Astrocyte (in vitro differentiated cells and primary cell): Measurements from ENCODE around the gene FLCN.

ENCODE experiments used
- EZH2 ChIP-seq: IDR thresholded peaks from 2 replicates; pipeline ENCODE4 v1.6.1; 2012; ENCODE audit warnings: mild to moderate bottlenecking, low read length, inconsistent platforms; ENCODE audit not compliant: insufficient read depth
- TF ChIP-seq, protein P1 (sequence below): IDR thresholded peaks from 2 replicates; pipeline ENCODE4 v1.5.1; 2011; ENCODE audit warnings: low read depth, mild to moderate bottlenecking, inconsistent platforms, low read length, moderate library complexity; ENCODE audit not compliant: insufficient read depth

- TF ChIP-seq, protein P1, sequence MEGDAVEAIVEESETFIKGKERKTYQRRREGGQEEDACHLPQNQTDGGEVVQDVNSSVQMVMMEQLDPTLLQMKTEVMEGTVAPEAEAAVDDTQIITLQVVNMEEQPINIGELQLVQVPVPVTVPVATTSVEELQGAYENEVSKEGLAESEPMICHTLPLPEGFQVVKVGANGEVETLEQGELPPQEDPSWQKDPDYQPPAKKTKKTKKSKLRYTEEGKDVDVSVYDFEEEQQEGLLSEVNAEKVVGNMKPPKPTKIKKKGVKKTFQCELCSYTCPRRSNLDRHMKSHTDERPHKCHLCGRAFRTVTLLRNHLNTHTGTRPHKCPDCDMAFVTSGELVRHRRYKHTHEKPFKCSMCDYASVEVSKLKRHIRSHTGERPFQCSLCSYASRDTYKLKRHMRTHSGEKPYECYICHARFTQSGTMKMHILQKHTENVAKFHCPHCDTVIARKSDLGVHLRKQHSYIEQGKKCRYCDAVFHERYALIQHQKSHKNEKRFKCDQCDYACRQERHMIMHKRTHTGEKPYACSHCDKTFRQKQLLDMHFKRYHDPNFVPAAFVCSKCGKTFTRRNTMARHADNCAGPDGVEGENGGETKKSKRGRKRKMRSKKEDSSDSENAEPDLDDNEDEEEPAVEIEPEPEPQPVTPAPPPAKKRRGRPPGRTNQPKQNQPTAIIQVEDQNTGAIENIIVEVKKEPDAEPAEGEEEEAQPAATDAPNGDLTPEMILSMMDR, result no peak
- no peak for TF ChIP-seq EZH2
Measured at GRCh38 chr17:17177176-17177575, 59.8 kb downstream of the FLCN start.
